HG03460 (cell line): ENCODE results near the gene PLPP4.
A peak's percentile ranks its signal among the peaks of the same experiment; 100 is the strongest.
"Not testable (repeated sequence)": the region's sequence is repeated elsewhere in the genome, so short reads cannot be mapped to it uniquely, and the experiment has no call there.

ENCODE experiments used
- ATAC-seq: cut with Tn5 transposase; IDR thresholded peaks from one replicate; pipeline ENCODE4 v1.9.1; 2021; ENCODE audit not compliant: unreplicated experiment

Gene PLPP4

DNA sequence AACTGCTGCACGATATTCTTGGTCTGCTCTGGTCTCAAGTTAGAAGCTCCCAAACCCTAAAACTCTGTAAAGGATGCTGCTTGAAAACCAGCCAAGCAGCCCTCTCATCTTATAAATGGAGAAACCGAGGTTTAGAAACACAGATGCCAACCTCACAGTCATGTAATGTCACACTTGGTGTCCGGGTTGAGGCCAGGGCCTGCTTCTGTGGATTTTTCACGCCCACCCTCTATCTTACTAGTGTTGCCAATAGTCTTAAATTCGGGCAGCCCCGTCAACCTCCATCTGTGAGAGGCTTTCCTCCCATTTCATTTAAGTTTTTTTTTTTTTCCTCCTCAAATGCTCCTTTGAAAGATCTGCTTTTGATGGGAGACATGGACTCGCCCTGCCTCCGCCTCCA, 28.9 kb downstream of the PLPP4 start:
- no peak for ATAC-seq

DNA sequence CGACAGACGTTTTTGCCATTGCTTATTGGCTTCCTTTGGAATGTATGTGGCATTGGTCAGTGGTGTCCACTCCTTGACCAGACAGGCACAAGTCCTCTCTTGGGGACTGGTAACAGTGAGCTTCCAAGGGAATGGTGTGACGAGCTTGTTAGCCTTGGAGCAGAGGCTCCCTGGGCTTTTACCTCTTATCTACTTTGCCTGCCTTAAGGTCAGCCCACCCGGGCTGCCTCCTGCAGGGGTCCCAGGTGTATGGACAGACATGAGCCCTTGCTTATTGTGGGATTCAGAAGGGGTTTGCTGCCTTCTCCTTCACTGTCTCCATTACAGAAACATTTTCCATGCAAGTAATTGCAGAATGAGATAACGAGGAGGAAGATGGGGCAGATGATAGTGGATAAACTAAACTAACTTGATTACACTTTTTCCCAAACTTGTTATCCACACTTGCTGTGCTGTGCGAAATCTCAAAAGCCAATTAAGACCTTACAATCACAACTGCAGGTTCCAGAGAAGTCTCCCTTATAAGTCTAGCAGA, 29.7 kb downstream of the PLPP4 start:
- no peak for ATAC-seq

DNA sequence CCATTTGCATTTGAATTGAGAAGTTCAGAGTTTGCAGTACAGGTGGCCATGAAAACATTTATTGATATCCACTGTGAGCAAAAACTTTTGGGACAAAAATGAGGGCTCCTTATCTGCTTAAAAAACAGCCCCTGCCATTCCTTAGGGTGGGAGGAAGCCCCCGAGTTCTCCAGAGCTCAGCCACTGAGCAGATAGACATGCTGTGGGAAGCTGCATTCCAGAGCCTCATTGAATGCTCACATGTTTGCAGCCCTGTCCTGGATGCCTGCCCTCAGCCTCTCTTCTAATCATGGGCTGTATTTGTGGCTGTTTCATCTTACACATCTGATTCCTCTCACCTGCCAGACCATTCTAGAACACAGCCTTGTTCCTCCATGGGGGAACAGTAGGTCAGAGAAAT, 33.3 kb downstream of the PLPP4 start:
- no peak for ATAC-seq

DNA sequence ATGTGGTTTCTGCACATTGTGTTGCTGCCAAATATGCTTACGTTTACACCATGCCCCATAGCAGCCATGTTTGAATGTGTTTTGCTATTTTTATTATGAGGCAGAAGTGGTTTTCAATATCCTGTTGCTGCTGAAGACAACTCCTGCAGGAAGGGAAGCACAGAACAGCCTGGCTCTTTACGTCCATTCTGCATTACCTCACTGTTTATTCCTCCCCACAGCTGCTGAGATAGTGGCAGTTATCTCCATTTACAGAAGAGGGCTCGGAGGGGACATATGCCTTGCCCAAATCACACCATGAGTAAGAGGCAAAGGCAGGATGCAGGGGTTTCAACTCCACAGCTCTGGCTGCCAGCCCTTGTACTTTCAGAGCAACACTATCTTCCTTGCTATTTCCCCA, 35.3 kb downstream of the PLPP4 start:
- no peak for ATAC-seq

DNA sequence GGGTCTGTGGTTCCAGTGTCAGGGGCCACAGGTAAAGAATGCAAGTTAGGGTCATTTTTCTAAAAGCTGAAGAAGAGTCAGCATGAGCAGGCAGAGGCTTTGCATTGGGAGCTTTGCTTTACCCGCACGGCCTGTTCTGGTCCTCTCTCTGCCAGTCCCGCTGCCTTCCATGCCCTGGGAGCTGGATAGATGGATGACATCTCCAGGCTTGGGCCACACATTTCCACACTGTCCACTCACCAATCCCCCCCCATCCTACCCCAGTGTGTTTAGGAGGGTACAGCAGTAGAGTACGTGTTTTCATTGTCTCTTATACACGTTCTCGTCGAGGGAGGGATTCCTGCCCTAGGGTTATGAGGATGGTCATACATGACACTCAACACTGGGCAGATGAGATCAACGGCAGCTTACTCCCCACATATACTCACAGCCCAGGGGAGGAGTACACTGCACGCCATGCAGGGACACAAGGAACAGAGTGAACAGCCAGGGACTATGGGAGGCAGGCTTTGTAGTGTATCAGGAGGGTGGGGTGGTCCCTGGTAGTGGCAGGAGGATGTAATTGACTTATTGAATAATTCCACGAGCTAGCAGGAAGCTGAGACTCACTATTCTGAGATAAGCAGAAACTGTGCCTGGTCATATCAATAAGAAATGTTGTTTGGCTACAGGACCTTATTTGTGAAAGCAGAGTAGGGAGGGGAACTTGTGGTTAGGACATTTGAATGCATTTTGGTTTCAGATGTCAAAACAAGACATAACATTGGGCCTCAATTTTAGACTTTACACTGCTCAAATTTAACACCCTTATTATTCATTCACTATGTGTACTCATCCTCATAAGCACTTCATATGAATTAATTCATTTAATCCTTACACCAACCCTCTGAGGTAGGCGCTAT, 36.6 kb downstream of the PLPP4 start:
- ATAC-seq: peak; percentile 68

DNA sequence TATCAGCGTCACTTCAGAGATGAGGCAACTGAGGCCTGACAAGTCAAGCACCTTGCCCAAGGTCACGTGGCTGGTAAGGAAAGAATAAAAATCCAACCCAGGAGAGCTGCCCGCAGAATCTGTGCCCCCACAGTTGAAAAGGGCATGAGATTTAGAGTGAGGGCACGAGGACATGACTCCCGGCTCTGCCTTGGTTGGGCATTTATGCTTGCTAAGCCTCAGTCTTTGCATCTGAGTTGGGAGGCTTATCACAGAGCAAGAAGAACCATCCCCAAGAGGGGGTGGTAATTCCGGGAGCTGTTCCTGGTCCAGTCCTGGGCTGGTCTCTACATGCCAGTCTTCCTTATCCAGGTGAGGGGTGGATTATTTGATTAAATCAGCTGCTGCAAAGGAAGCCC, 37.3 kb downstream of the PLPP4 start:
- ATAC-seq: no peak

DNA sequence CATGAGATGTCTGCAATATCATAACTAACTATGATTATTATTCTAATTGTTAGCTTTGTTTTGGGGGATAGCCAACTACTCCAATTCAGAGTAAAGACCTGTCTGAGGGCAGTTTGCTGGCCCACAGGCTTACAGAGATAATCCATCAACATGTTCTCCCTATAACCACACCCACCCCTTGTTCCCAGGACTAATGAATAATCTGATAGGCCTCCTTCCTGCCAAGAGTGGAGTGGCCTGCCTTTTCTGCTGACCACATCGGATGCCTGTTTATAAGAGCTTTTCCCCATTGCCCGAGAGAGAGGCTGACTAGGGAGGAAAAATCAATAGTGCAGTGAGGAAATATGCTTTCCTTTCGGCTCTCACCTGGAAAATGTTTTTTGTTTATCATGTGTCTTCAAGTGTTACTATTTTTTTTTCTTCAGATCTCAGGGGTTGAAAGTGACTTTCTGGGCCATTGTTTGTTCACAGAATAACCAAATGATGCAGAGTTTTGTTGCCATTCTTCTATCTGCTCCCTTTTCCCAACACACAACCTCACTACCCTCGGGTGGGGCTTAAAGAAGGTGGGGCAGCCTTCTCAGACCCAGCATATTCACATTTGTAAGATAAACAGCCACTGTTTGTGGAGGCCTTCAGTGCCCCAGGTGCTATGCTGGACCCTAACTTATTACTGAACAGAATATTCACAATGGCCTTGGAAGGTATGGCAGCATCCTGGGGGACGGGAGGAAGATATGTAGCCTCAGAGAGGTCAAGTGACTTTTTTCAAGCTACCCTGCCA, 38.4 kb downstream of the PLPP4 start:
- no peak for ATAC-seq

DNA sequence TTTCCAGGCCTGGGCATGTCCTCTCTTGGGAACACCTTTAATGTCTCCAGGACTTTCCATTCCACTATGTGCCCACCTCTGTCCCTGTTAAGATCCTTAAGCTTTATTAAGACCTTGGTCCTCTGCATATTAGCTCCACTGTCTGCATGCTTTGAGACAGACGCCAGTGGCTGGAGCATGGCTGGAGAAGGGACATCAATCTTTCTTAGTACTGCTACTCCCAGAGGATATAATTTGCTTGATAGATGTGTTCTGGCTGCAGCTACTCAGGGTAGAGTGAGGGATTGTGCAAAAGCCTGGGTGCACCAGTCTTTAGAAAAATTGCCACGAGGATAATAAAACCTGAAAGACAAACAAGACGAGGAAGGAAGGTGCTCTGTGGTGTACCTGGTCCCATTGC, 42.9 kb downstream of the PLPP4 start:
- ATAC-seq: no peak

DNA sequence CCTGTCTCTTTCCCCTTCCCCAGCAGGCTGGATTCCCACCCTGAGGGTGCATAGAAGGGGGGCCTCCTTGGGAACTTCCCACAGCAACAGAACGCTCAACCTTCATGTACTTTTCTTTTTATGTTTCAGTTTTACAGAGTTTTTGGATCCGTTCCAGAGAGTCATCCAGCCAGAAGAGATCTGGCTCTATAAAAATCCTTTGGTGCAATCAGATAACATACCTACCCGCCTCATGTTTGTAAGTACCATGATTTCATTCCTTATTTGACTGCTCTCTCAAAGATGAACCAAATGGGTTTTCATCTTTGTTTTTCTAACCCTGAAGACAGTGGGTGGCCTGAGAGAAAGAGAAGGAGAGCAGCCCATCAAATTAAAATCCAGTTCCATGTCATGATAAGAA, 46.7 kb downstream of the PLPP4 start:
- no peak for ATAC-seq

DNA sequence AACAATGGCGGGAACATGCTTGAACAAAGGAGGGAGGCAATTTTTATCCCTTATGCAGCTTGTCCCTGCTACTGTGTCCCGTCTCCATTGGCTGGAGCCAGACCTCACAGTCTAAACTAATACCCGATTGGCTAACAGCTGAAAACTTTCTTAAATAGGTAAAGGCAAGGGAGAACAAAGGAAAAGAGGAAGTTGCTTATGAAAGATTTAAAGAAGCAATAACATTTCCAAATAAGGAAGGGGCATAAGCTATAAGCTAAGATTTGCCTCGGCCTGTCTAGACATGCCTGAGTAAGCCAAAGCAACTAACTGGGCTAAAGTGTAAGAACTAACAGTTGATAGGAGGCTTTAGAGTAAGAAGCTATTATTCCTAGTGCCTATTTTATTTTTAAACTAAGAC, 47.2 kb downstream of the PLPP4 start:
- not testable (repeated sequence) for ATAC-seq

DNA sequence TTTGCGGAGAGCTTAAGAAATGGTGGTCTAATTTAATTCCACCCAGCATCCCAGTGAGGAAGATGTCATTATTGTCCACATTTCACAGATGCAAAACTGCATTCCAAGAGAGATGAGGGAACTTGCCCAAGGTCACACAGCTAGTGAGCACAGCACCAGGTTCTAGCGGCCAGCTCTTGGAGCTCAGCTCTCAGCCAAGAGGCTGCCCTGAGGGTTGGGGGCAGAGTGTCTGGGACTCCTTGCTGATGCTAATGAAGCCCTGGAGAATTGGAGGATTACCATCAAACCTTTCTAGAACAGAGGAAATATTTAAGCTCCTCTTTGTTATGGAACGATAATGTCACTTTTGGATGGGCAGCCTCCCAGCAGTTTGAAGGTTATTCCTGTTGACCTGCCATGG, 48.0 kb downstream of the PLPP4 start:
- no peak for ATAC-seq

DNA sequence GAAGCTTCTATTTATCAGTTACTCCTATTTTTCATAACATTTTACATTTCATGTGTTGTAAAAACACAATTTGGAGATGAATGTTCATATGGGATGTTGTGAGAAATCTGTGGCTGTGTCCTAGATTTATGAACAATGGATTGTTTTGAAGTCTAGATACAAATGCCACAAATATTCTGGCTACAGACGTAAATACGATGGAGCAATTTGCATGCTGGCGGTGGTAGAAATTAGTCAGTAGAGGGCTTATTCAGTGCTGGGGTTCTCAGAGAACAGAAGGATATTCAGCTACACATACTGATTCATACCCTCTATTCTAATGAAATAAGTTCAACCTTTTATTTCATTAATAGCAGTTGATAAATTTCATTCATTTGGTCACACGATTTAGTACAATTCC, 48.8 kb downstream of the PLPP4 start:
- ATAC-seq: no peak

DNA sequence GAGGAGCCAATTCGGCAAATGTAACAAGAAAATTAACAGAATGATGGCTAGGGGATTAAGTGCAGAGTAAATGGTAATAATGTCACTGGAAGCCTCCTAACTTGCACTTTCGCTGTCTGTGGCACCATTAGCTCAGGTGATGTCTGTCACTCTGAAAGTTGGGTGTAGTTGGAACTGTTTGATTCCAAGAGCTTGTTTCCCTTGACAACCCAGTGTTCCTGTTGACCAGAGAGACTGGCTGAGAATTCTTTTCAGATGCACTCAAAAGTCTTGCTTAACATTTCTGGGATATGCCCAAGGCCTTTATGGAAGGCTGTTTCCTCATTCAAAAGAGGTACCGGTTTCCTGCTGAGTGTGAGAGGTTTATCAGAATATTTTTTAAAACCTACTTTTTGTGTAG, 49.6 kb downstream of the PLPP4 start:
- ATAC-seq: no peak

DNA sequence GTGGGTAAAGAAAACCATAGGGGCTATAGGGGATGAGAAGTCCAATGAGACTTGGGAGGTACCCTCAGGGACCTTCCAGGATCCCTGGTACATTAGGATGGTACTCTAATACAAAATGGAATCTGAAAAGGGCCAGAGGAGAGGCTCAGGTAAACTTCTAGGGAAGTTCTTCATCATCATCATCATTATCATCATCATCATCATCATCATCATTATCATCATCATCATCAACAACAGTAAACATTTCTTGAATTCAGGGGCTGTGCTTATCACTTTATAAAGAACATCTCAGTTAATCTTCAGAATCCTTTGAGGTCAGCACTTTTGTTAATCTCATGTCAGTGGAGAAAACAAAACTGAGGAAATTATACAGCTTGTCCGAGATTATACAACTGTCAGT, 50.1 kb downstream of the PLPP4 start:
- no peak for ATAC-seq

DNA sequence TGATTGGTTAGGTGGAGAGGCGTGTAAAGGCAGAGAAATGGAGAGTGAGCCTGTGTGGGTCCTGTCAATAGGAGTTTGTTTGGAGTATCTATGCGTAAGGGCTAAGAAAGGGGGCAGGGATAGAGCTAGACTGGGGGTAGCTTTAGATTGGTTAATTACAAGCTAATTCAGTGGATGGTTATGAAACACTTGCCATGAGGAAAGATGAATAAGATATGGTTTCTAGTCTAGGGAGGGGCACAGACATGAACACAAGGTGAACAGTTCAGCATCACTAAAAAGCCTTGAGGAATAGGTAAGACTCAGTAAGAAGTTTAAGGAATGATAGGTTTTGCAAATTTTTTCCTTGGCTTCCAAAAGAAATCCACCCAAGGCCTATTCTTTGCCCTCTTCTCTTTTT, 50.6 kb downstream of the PLPP4 start:
- no peak for ATAC-seq

DNA sequence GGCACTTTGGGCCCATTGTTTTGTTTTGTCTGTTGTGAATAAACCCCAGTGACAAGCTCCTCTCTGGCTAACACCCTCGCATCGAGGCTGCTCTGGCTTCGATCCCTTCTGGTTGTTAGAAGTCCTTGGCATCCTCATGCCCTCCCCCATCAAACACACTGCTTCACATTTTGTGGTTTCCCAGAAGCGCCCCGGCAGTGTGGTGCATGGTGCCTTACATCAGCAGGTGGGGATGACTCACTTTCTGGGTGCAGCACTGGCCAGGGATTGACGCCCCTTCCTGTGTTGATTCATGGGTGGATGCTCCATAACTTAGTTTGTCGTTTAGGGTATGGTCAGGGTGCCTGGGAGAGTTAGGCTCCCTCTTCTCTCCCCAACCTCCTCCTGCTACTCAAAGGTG, 51.4 kb downstream of the PLPP4 start:
- no peak for ATAC-seq

DNA sequence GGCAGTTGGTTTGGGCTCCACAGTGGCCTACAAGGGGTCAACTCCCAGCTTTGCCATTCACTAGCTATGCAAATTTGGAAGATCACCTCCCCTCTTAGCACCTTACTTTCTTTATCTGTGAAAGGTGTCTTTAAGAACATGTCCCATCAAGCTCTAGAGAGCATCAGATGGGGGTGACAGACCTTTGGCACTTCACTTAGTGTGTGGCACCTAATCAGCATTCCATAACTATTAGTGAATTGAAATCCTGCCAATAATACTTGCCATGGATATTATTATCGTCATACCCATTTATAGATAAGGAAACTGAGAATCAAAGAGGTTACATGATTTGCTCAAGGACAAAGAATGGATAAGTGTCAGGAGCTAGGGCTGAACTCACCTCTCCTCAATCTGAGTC, 51.9 kb downstream of the PLPP4 start:
- ATAC-seq: no peak

DNA sequence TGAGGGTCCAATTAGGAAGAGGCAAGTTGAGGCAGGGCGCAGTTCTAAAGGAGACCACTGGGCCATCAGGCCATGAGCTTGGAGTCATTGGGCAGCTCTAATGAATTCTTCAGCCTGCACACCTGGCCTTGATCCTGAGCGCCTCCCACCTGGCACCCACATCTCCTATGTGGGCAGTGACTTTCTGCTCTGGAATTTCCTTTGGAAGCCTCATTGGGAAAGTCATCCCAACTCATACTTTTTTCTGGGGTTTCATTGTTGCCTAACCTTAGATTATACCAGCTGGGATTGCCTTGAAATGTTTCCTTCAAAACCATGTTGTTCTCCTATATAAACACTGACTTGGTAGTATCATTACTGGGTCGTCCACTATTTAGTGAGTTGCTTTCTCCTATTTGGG, 54.1 kb downstream of the PLPP4 start:
- no peak for ATAC-seq

DNA sequence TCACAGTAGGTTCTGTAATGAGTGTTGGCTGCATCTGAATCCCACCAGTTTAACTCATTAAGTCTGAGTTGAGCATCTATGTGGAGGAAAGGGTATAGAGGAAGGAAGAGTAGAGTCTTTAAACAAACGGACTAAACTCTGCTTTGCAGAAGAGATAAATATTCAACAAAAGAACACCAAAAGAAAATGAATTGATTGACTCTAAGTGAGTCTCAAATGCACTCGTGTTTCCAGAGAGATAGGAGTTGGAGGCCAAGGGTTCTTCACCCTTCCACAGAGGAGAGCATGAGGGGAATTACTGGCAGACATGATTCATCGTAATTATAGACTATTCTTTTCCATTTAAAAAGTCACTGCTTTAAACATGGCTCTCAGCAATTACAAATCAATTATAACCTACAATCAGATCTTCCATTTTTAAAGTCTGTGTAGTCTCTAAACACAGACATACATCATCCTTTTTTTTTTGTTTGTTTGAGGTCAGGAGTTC, 56.3 kb downstream of the PLPP4 start:
- no peak for ATAC-seq

DNA sequence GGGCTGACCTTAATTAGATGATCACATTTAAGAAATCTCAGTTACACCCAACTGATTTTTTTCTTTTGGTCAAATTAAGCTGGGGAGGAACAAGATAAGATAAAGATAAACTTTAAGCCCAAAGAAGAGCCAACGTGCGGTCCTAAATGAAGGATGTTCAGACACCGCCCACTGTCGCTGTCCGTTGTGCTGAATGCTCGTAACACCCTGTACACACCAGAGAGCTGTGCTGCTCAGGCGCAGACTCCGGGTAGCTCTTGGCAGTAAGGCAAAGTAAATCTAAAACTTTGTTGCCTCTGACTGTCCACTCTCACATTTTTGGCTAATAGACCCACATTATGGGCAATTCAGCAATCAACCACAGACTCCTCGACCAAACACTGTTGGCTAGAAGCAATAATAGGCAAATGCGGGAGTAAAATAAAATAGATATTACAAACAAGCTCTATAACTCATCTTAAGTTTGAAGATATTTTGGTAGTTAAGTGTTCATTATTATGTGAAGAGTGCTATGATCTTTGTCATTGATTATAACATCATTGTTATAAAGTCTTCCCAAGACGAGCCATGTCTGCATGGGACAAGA, 57.1 kb downstream of the PLPP4 start:
- no peak for ATAC-seq

DNA sequence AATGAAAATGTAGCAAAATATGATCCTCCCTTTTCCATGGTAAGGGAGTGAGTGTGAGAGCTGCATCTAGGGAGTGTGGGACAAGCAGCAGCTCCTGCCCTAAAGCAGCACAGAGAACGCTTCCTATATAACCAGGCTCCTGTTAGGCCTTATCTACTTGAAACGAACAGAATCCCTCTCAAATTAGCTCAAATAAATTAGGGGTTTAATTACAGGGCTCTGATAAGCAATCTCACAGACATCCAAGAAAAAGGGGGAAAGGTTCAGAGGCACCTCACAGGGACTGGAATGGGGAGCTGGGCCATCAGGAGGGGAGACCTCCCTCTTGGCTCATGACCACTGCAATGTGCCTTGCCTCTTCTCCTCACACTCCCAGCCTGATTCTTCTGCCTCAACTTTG, 57.9 kb downstream of the PLPP4 start:
- no peak for ATAC-seq

DNA sequence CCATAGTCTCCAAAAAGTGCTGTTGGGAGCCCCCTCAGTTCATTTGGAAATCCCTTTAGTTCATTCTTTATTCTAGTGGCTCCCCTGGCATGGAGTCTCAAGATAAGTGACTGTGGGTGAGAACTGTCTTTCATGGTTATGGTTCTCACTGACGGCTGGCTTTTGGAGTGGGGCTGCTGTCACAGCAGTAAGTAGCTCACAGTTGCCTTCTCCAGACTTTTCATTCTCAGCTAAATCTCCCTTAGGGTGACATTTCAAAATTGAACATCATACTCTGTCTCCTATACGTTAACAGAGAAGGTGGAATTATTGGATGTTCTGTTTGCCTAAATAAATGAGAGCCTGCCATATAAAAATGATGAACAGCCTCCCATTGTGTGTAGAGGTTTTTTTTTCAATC, 58.7 kb downstream of the PLPP4 start:
- no peak for ATAC-seq
